ENCODE results near the gene MAGOH. TPM values are rescaled to one million over a fixed set of nuclear protein-coding genes. Genes with fewer than 3 reads are reported as not detected.
"Not testable (repeated sequence)": the region's sequence is repeated elsewhere in the genome, so short reads cannot be mapped to it uniquely, and the experiment has no call there.

Gene MAGOH
- total RNA-seq, 1 donor, result 9.7 TPM

DNA sequence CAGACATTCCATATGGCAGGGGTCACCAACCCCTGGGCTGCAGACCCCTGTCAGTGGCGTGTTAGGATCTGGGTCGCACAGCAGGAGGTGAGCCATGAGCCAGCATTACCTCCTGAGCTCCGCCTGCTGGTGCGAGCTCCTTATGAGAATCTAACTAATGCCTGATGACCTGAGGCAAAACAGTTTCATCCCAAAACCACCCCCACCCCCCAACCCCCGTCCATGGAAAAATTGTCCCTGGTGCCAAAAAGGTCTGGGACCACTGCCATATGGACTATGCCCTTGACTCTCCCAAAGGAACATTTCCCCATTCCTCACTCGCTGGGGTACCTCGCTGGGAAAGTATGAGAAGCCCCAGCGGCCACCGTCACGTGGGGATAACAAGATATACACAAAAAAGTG is 48.1 kb downstream of the MAGOH start:
- no peak for DNase-seq (ENCODE audit: low read depth in 2 of 3, low spot score in 2 of 3)

DNA sequence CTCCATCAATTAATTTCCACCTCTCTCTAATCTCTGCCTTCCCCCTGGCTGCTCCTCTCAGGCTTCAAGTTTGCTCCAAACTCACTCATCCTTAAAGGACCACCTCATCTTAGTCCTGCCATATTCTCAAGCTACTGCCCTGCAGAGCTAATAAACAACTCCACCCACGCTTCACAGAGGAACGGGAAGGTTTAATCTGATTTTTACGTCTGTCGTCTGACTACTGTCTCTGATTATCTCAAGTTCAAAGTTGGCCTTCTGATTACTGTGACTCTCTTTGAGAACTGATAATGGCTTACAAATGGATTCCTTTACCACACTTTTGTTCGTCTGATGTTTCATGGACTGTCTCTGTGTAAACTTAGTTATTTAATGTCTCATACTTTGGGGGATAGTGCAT is 49.3 kb downstream of the MAGOH start:
- DNase-seq (ENCODE audit: low read depth in 2 of 3, low spot score in 2 of 3), result no peak

DNA sequence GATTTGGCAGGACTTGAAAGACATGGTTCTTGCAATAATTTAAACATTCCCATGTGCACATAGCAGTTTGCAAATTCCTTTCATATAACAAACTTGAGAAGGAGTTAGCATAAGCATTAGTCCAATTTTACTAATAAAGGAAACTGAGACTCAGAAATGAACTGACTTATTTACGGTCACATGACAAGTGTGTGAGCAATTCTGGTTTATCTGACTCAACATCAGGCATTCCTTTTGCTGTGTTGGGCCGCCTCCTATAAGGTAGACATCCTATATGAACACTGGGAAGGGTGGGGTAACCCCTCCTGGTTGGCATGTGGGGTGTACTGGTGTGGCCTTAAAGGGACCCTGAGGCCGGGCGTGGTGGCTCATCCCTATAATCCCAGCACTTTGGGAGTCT is 50.2 kb downstream of the MAGOH start:
- no peak for DNase-seq (ENCODE audit: low read depth in 2 of 3, low spot score in 2 of 3)

DNA sequence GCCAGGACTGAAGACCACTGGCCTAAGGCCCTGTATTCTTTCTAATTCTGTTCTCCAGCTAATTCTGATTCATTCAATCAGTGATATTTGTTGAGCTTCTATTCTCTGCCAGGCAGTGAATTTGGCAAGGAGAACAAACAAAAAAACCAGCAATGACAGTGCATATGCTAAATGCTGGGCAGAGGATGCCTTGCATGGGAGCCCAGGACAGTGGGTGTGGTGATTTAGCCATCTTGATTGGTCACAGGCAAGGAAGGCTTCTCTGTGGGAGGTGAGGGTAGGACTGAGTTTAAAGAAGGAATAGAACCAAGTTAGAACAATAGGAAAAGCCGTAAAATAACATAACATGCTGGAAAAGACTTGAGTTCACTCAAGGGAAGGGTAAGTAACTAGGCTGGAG is 50.9 kb downstream of the MAGOH start:
- no peak for DNase-seq (ENCODE audit: low read depth in 2 of 3, low spot score in 2 of 3)

DNA sequence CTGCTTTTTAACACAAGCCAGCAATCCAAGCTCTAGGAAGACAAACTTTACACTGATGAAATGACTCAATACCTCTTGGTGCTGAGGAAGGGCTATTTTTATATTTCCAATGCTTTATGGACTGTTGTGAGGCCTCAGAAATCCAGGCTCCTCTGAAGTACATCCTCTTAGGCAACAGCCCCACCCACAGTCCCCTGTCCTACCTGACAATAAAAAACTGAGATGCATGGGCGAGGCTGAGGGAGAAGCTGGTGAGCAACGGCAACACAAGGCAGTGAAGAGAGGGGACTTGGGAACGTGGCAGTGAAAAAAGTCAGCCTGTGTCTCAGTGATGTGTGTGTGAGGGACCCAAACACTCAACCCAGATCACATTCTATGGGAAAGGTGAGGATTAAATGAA is 51.8 kb downstream of the MAGOH start:
- DNase-seq (ENCODE audit: low read depth in 2 of 3, low spot score in 2 of 3), result no peak

DNA sequence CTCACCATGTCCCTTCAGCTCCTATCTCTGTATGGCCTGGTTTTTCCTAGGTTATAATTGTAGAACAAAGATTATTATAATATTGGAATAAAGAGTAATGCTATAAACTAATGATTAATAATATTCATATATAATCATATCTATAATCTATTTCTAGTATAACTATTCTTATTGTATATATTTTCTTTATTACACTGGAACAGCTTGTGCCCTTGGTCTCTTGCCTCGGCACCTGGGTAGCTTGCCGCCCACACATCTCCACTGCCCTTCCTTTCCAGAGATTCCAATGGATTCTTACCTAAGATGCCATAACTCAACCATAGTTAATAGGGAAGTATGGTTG is 52.4 kb downstream of the MAGOH start:
- not testable (repeated sequence) for DNase-seq (ENCODE audit: low read depth in 2 of 3, low spot score in 2 of 3)

DNA sequence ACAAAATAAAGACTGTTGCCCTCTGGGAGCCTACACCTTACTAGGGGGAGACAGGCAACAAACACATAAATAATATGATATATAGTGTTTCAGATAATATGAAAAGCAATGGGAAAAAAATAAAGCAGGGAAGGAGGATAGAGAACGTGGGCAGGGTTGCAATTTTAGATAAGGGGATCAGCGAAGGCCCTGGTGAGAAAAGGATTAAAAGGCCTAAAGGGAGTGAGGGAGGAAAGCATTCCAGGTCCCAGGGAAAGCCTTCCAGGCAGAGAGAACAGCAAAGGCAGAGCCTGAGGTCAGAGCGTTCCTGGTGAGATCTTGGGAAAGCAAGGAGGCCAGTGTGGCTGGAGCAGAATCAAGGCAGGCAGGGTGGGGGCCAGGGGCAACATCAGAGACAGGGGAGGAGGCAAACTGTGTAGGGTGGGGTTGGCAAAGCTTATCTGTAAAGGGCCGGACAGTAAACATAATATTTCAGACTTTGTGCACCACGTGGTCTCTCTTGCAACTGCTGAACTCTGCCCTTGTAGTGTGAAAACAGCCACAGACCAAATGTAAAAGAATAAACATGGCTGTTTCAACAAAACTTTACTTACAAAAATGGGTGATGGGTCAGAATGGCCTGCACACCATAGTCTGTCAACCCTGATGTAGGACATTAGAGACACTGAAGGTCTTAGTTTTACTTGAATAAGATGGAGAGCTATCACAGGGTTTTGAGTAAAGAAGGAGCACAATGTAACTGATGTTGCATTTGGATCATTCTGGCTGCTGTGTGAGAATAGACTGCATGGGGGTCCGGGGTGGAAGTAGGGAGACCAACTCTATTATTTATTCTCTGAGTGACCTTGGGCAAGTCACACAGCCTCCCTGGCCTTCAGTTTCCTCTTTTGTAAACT is 55.0 kb downstream of the MAGOH start:
- DNase-seq (ENCODE audit: low read depth in 2 of 3, low spot score in 2 of 3), result no peak

DNA sequence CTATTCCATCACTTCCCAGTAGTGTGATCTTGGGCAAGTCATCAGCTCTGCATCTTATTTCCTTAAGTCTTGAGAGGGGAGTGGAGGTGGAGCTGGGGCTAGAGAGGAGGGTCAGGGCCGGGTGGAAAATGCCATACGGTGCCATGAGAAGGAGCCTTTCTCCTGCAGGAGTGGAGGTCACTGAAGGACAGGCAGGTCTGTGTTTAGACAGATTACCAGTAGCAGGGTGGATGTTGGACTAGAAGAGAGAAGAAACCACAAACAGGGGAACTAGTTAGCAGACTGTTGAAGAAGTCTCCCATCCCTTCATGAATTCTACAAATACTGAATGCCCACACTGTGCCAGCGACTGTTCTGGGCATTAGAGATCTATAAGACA is 55.6 kb downstream of the MAGOH start:
- DNase-seq (ENCODE audit: low read depth in 2 of 3, low spot score in 2 of 3), result no peak

DNA sequence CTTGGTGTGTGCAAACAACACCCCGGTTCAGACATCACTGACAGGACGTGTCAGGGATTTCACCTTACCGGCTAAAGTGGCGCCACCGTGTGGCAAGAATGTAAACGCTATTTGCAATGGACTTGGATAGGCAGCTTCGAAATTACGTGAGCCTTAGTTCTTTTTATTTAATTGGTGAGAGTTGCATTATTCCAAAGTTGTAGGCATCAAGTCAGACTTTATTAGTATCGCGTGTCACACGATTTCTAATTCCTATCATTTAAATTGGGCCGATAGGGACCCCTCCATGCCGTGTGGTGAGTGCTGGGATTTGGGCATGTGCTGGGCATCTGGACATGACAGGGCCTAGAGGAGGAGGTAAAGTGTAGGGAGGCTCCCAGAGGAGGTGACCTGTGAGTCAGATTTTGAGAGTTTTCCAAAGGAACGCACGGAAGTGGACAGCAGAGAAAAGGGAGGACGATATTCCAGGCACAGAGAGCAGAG is 56.2 kb downstream of the MAGOH start:
- peak; percentile 57 to 85 (median 72) for DNase-seq (ENCODE audit: low read depth in 2 of 3, low spot score in 2 of 3)

DNA sequence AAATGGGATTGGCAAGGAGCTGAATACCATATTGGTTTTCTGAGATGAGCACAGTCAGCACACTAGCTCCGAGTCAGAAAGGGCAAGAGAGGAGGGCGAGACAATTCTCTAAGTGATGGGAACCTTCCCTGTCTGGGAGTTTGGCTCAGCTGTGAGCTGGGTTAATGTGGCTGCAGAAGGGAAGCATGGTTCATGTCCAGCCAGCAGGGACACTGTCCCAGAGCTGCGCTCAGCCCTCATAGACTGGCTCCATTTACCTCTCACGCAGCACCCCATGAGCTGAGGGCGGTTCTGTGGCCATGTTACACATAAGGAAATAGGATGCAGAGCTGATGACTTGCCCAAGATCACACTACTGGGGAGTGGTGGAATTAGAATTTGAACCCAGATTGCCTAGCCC is 57.4 kb downstream of the MAGOH start:
- no peak for DNase-seq (ENCODE audit: low read depth in 2 of 3, low spot score in 2 of 3)

DNA sequence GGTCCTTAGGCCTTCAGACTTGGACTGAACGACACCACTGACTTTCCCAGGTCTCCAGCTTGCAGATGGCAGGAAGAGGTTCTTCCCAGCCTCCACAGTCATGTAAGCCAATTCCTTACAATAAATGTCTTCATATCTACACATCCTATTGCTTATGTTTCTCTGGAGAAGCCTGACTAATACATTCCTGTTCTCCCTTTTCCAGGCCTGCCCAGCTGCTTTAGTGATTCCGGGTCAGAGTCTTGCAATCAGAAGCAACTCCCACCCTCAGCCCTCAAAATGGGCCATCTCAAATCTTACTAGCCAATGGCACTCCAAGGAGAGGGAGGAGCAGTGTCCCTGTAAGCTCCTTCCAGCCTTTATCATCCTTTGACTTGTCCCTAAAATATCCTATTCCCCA is 58.1 kb downstream of the MAGOH start:
- DNase-seq (ENCODE audit: low read depth in 2 of 3, low spot score in 2 of 3), result no peak

Other genes starting within 250 kb of the MAGOH start
- not detected for gene PODN, start 176.3 kb downstream of the MAGOH start, total RNA-seq
- gene SLC1A7, start 95.9 kb downstream of the MAGOH start, total RNA-seq, result not detected
- 30.2 TPM for gene CPT2, start 41.7 kb downstream of the MAGOH start, total RNA-seq
- 29.9 TPM for gene CZIB, start 17.9 kb downstream of the MAGOH start, total RNA-seq
- gene LRP8, start 89.6 kb upstream of the MAGOH start, total RNA-seq, result 30.7 TPM
- gene DMRTB1, start 220.9 kb upstream of the MAGOH start, total RNA-seq, result not detected

All from hematopoietic multipotent progenitor cell (in vitro differentiated cells).